Measurements from ENCODE around the gene CALCOCO2. TPM values are rescaled to one million over a fixed set of nuclear protein-coding genes. Genes with fewer than 3 reads are reported as not detected.

The CALCOCO2 gene
- total RNA-seq, 1 experiment from 2014 or later, result 23.1 TPM

GRCh38 chr17:48831549-48831883 lies 681 bp downstream of the CALCOCO2 start:
- Histone ChIP-seq H3K79me2 (ENCODE audit: insufficient read depth, low read length) (no peaks in the 10 kb centered on the region), H3K27ac (ENCODE audit: insufficient read length, low read depth, low read length) (no peak overlapping the region), H3T11ph (ENCODE audit: low read length) (no peak overlapping the region), H3K18ac (ENCODE audit: insufficient read length, low read depth, low read length) (no peak overlapping the region), H4K5ac (ENCODE audit: insufficient read length, low read depth, low read length) (no peak overlapping the region), H3K56ac (ENCODE audit: insufficient read length, low read depth, low read length) (no peak overlapping the region), H3K4ac (ENCODE audit: low read depth, low read length) (no peak overlapping the region), H2AK5ac (ENCODE audit: insufficient read length, low read length) (no peak overlapping the region), H2AFZ (ENCODE audit: low read length) (no peak overlapping the region), H3K23me2 (ENCODE audit: insufficient read length, low read depth, low read length, poor library complexity, severe bottlenecking) (peaks cover 4% of the 10 kb centered on the region), H3K79me1 (ENCODE audit: insufficient read depth, low read depth, low read length, poor library complexity, severe bottlenecking) (no peaks in the 10 kb centered on the region), H3K4me1 (ENCODE audit: insufficient read depth, low read length) (no peaks in the 10 kb centered on the region; the same call in 1 of the 2 replicates), H4K20me1 (ENCODE audit: control insufficient read depth, insufficient read depth, insufficient read length) (no peaks in the 10 kb centered on the region), H3K14ac (ENCODE audit: insufficient read depth, low read length) (no peak overlapping the region), H4K8ac (replicated peaks; ENCODE audit: insufficient read length, low read depth, low read length) (no peak overlapping the region), H3K9me3 (ENCODE audit: control insufficient read depth, low read depth, low read length) (no peaks in the 10 kb centered on the region), H3K4me2 (ENCODE audit: insufficient read depth, insufficient read length, low read length) (peak overlapping the region; percentile 85), H2BK5ac (ENCODE audit: insufficient read length, low read length) (no peak overlapping the region), H2BK12ac (ENCODE audit: insufficient read length, low read depth, low read length) (no peak overlapping the region), H3K23ac (ENCODE audit: insufficient read length, low read depth, low read length) (no peak overlapping the region), H3K27me3 (ENCODE audit: insufficient read depth, low read length) (no peaks in the 10 kb centered on the region), H2BK20ac (ENCODE audit: low read depth, low read length, poor library complexity, severe bottlenecking) (no peak overlapping the region), H2BK120ac (ENCODE audit: low read depth, low read length, poor library complexity, severe bottlenecking) (no peak overlapping the region), H3K9ac (ENCODE audit: extremely low read depth, insufficient read length, low read length) (peak overlapping the region; percentile 4), H2BK15ac (ENCODE audit: low read depth, low read length) (no peak overlapping the region), H4K91ac (ENCODE audit: insufficient read length, low read depth, low read length) (no peak overlapping the region)
- Mint-ChIP-seq H3K27ac (0 out of 7 replicates have a peak overlapping the region, but pooled peaks of 1 of the 3 experiments have one; percentile 41), H3K4me3 (peak overlapping the region; percentile 93 to 98), H3K36me3 (ENCODE audit: insufficient read depth in 1 of 3, low read depth in 3 of 3) (no peaks in the 10 kb centered on the region), H3K9me3 (no peaks in the 10 kb centered on the region), H3K4me1 (peaks cover 3 to 4% of the 10 kb centered on the region in 2 experiments; a peak in 3 of 4 replicates), H3K27me3 (ENCODE audit: low read depth) (no peaks in the 10 kb centered on the region)
- no peak for DNase-seq
- no peak for TF ChIP-seq CTCF (conservative IDR thresholded peaks at IDR 0.05)
- WGBS (ENCODE audit: extremely low coverage, insufficient read length, low lambda C conversion rate), result no CpG with 5 or more reads among the region's 8 CpGs
